HG03108 (cell line): ENCODE data around the gene AVPR2.

Experiments
- ATAC-seq: cut with Tn5 transposase; IDR thresholded peaks from one replicate; pipeline ENCODE4 v1.9.1; 2021; ENCODE audit warnings: moderate library complexity; ENCODE audit not compliant: unreplicated experiment

AVPR2 gene

DNA sequence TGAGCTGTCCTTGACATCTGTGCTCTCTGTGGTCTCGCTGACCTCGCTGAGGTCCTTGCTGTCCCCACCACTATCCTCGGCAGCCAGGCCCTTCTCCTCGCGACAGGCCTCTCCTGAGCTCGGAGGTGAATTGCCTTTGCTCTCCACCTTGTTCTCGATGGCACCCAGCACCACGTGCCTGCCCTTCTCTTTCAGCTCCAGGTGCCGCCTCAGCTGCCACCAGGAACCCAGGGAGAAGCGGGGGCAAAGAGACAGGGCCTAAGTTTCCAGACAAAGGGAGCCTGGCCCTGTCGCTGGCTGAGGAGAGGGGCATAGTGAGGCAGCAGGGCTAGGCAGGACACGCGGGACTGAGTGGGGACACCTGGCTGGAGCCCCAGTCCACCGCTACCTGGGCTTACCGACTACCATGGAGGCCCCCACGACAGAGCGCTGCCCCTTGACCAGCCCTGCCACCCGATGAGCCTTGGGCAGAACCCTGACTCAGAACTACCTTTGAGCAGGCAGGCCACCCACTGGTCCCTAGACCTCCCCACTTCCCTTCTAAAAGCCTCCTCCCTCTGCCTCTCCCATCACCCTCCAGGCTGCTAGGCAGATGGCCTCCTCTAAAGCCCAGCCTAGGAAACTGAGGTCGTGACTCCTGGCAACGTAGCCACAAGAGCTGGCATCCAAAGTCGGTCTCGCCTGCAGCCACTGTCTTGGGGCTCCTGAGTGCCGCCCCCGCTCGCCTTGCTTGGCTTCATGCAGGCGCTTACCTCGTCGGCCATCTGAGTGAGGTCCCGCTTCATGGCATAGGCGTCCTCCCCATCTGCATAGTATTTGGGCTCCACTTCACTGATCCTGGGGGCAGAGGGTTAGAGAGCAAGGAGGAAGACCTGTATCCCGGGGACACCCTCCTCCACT is 25.8 kb downstream of the AVPR2 start:
- no peak for ATAC-seq

DNA sequence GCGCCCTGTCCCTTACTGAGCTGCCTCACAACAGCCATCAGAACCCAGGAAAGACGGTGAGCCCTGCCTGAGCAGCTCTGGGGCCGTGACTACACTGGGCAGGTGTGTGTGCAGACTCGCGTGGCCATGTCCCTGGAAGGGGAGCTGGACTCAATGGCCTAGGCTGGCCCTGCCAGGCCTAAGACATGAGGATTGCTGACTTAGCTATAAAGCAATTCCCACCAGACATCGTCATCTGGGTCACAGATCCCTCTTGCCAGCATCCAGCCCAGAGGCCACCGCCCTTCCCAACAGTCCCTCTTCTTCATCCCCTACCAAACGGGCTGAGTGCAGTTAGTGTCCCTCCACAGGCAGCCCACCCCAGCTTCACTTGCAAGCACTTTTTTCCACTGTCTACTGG is 26.7 kb downstream of the AVPR2 start:
- no peak for ATAC-seq

DNA sequence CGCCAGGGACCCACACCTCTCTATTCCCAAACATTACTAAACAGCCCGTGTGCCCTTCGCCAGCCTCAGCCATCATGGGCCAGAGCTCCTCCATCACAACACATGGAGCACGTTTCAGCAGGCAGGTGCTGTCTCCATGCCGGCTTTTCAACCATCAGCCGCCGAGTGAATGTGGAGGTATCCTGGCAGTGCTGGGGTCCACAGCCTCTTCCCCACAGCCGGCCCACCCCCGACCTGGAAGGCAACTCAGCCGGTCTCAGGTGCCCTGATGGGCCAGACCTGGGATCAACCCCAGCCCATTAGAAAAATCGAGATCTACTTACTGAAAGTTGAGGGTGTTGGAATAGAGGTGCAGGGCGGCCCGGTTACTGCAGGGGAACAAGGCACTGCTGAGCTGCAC is 27.3 kb downstream of the AVPR2 start:
- ATAC-seq = no peak

DNA sequence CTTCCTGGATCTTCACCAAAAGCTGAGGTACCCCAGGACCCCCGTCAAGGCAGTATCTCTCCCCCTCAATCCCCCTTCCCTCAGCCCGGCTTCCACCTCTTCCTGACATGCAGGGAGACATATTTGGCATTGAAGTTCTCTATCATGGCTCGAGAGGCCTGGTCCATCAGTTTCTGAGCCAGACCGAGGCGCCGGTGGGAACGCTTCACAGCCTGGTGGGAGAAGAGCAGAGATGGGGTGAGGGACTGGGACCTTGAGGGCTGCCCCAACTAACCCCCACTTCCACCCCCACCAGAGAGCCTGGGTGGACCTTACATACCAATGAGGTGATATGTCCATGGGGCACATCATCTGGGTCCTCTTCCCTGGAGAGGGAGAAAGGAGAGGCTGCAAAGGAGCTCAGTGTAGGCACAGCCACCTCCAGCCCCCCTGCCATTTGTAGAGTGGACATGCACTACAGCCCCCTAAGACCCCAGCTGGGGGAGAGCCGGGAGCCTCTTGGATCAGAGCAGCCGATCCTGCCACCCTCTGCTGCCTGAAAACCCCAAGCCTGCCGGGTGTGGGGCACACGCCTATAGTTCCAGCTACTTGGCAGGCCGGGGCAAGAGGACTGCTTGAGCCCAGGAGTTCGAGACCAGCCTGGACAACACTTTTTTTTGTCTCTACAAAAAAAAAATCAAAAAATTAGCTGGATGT is 27.9 kb downstream of the AVPR2 start:
- no peak for ATAC-seq

DNA sequence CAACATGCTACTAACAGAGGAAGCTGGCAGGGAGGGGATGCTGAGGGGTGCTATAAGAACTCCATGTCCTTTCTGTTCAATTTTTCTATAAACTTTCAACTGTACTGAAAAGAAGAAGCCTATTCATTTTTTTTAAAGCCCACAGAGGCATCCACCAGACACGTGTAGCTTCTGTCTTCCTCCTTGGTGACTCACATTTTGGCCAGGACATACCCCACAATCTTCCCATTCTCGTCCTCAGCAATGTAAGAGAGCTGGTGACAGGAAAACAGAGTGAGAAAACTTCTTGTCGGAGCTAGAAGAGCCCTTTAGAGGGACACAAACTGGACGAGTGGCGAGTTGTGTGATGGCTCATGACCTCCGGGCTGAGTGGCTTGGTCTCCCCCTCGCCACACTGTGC is 29.3 kb downstream of the AVPR2 start:
- no peak for ATAC-seq

DNA sequence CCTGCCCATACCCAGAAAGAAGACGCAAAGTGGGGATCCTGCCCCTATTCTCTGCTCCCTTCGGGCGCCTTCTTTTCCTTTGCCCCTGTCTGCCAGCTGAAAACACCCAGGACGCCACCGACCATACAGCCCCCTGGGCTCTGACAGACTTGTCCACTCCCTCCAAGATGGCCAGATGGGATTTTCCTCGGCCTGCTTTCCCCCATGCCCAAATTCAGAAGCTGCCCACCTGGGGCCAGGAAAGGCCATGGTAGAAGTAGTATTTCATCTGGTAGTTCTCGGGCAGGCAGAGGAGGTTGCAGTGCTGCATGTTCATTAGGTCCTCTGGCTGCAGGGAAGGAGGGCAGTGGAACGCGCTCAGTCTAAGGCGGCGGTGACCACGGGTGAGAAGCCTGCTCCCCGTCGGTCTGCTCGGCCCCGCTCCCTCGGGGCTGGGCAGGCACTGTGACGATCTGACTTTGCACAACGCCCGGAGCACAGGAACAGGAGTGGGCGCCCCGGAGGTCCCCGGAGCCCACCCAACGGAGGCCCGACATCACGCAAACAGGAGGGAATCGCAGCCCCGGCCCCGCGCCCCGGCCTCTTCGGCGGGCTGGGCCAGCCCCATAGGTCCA is 29.8 kb downstream of the AVPR2 start:
- ATAC-seq = peak; percentile 2

DNA sequence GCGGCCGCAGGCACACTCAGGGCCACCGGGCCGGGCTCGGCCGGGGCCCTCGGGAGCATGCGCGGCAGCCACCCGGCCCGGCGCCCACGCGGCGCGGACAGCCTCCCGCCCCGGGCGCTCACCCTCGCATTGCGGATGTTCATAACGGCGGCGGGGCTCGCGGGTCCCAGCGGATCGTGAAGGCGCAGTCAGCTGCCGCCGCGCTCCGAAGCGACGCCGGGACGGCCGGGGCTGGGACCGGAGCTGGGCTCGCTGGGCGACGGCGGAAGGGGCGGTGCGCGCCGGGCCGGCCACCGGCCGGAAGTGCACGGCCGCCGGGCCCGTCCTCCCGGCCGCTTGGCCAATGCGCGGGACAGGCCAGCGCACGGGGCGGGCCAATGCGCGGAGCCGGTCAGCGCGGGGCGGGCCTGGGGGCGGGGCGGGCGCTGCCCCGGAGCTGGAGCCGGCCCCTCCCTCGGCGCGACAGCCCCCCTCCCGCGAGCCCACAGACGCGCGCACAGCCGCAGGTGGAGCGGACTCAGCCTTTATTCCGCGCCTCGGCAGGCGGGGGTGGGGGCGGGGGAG is 30.4 kb downstream of the AVPR2 start, which contains the start of gene NAA10:
NAA10 (minus strand) TSS at position 276 of the 564 bp plus-strand sequence; CDS start at position 143, 133 bp downstream.
- peak; percentile 87 for ATAC-seq

DNA sequence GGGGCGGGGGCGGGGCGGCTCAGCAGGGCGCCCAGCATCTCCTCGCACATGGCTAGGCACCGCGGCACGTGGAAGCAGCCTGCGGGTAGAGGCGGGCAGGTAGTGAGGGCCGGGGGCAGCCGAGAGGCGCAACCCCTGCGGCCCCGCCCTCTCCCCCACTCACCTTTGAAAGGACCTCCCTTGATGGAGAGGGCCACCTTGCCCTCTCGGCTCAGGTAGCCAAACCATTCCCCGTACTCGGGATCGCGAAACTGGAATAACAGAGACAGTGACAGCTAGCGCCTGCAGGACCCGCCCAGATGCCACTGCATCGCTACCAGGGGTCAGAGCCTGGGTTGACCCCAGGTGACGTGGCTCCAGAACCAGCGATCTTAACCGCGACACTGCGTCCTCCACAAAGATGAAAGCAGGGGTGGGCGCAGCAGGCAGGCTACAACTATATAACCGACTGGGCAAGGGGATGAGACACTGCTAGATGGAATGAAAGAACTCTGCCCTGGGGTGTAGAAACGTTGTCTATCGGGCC is 30.9 kb downstream of the AVPR2 start:
- ATAC-seq = no peak

DNA sequence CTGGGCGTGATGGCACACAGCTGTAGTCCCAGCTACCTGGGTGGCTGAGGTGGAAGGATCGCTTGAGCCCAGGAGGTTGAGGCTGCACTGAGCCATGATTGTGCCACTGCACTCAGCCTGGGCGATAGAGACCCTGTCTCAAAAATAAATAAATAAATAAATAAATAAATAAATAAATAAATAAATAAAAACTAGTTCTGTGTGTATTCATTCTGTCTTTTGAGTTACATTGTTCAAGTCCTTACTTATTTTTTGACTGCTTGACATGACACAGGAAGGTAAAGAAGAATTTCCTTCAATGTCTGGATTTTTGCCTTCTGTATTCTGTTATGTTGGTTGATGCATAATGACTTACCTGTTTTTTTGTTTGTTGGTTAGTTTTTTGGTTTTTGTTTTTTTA is 32.6 kb downstream of the AVPR2 start:
- no peak for ATAC-seq

DNA sequence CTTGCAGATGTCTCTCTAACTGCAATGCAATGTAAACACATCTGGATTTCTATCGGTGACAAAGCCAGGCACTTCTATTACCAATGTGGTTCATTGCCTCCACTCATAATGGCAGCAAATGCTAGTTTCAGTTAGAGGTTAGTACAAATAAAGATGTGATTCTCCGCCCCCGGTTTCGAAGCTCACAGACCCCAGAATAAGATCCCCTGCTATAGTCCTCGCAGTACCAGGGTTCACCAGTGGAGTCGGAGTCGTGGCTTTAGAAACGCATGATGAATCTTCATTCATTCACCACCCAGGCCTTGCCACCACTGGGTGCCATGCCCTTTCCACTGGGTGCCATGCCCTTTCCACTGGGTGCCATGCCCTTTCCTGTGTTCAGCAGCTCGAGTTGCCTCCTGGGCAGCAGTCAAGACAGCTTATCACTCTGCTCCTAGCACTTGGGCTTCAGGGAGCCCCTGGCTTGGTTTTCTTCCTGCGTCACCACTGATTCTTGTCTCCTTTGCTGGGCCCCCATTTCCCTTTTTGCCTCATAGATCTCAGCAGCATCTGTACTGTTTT is 33.8 kb downstream of the AVPR2 start:
- no peak for ATAC-seq

DNA sequence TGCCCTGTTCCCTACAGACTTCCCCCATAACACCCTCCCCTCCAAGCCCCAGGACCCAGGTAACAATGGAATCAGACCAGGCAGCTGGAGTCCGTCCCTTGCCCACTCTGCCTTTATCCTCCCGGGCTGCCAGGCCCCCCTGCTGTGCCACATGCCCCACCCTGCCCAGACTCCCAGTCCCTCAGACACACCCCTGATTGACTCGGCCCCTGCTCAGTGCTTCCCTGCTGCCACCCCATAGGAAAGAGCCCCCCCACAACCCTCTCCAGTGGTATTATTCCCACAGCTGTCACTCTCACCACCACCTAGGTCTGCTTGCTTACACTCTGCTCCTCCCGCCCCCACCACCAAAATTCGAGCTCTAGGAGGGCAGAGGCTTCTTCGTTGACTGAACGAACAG is 35.1 kb downstream of the AVPR2 start:
- ATAC-seq = no peak

DNA sequence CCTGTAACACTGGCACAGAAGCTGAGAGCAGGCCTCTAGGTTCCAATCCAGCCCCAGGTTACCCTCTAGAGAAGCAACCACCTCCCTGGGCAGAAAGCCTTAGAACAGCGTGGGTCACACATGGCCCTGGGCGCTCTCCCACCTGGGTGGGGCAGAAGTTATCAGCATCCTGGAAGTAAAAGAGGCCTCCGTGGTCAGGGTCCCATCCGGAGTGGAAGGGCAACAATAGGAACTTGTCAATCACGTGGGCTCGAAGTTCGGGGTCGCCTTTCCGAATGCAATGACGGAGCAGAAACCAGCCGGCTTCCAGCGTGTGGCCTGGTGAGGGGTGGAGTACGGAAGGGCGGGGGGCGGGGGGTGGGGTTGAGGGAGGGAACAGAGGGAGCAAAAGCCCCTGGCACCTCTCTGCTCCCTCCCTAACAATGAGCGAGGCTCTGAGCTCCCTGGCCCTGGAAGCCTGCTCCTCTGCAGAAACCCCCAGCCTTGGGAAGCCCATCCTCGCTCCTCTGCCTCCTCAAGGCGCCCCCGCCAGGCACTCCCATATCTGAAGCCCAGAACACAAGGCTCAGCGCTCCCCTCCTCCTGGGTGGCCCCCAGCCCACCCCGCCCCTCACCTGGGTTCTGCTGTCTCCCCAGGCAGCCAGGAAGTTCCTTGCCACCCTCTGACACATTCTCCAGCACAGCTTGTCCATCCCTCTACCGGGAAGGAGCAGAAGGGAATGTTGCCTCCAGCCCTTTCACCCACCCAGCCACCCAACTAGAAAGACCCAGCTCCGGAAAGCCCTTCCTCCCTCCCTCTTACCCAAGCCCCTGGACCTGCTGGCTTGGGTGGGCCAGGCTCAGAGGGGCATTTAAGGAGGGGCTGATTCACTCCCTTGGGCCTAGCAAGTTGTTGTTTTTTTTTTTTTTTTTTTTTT is 37.1 kb downstream of the AVPR2 start:
- no peak for ATAC-seq

DNA sequence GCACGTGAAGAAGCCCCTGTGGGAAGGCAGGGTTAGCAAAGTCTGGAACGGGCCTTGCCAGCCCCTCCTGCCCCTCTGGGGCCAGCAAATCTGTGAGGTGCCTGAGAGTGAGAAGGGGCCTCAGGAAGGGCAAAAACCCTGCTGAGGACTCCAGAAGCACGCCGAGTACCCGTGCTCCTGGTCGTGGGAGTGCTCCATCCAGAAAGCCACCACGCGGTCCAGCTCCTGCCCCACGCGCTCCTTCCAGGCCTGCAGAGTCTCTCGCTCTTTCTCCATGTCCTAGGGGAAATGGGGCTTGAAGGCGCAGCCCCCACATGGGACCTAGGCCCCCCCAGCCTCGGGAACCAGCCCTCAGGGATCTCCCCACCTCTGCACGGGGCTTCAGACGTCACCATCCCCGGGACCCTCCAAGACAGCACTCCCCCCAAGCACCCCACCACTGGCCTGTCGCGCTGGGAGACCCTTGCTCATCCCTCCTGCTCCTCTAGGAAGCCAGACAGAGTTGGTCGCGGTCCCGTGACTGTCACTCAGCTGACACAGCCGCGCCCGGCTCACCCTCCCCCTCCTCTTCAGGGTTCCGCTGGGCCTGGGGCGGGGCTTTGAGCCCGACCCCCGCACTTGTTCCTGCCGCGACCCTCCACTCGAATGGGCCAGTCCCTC is 39.8 kb downstream of the AVPR2 start, which contains the start of gene RENBP:
RENBP (minus strand) TSS at position 504 of the 660 bp plus-strand sequence; CDS start at position 471, 33 bp downstream.
- no peak for ATAC-seq

DNA sequence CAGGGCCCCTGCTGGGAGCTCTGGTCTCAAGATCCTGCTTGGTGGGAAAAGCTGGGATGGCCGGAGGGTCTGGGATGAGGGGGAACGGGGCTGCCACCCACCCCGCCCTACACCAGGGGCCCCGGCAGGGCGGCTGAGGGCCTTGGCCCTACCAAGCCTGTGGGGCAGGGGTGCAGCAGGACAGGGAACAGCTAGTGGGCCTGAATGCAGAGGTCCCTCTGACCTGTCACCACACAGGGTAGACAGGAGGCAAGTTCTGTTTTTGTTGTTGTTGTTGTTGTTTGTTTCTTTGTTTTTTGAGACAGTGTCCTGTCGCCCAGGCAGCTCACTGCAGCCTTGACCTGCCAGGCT is 40.3 kb downstream of the AVPR2 start:
- no peak for ATAC-seq

DNA sequence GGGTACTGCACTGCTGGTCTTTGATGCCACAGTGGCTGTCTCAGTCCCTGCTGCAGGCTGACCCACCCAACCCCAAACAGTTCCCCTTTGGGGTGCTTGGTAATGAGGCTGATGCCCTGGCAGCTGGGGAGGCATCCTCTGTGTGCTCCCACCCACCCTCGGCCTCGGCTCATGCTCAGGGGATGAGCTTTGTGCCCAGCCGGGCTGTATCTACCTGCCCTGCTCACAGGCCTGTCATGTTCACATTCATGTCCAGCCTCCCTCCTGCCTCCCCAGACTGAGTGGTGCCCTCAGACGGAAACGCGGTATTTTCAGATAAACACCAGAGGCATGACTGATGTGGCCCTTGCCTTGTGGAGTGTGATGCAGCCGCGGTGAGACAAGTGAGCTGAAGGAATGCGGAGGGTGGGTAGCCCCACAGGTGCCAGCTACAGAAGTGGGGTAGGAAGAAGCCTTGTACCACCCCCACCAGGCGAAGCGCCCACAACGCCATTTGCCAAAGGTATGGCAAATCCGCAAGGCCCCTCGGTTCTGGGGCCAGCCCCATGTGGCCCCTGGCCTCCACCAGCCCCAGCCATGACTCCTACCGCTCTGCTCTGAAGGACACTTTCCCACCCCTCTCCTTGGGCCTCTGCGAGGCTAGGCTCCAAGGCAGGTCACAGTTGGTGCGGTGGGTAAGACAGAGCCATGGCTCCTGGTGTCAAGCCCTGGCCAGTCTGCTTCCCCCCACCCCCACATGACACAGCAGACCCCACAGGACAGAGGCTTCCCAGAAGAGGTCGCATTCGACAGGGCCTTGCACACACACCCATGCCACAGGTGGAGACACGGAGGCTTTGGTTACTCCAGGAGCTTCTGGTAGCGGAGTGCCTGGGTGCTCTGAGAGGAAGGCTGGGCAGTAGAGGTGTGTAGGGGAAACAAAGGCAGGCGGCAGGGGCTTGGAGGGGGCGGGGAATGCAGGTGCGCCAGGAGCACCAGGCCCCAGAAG is 41.8 kb downstream of the AVPR2 start:
- no peak for ATAC-seq

DNA sequence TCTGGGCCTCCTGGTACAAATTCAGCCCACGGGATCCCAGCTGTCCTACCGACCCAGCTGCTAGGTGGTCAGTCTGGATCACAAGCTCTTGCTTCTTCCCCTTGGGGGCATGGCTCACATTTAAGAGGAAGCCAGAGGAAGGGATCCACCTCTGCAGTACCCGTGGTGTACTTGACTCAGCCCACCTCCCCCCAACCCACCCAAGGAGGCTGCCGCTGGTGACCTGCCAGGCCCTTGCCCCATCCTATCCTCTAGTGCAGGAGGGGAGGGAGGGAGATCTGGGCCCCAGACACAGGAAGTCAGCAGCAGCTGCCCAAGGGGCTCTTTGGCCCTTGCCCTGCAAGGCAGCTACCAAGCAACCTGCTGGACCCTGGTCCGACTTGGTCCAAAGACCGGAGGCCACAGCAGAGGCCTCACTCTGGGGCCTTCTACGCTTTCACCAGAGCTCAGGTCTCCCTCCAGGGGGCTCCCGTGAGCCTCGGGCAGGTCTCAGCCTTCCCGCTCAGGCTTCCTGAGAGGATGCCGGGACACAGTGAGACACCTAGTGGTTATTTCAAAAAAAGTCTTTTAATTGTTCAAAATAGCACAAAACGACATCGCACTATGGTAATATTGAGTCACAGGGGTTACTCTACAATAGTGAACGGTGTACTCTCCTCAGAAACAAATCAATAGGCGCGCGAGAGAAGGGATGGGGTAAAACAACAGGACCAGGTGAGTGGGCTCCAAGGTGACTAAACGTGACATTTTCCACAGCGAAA is 42.7 kb downstream of the AVPR2 start:
- ATAC-seq = peak; percentile 53

DNA sequence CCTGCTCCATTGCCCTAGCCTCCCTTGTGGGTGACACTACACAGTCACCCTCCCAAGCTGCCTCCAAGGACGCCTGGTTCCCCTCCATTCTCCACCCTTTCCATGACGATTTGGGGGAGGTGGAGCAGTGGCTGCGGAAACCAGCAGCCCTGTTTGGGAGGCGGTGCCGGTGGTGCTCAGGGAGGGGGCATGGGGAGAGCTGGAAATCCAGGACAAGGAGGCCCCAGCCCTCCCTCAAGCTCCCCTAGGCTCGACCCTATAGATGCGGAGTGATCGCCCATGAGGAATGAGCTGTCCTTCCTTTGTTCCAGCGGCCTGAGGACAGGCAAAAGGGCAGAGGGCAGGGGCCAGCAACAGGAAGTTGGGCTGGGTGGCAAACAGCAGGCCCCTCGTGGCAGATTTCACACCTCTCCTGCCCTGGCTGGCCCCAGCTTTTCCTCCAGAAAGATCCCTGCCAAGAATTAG is 43.6 kb downstream of the AVPR2 start:
- no peak for ATAC-seq
